Measurements from ENCODE around the gene PIH1D1. TPM values are rescaled to one million over a fixed set of nuclear protein-coding genes. Genes with fewer than 3 reads are reported as not detected.
A peak's percentile ranks its signal among the peaks of the same experiment; 100 is the strongest.

Gene PIH1D1
- total RNA-seq, 2 experiments from 2014 or later: 145 to 151 TPM

- H3K9me3 Mint-ChIP-seq: no peaks in the 10 kb centered on the region
- intact Hi-C loops (cut with DNase I, micrococcal nuclease): loop anchor here in 1 of 2 experiments (5.0 to 10.0 kb wide), 2 partner anchors 110 to 447 kb away; partner anchors contain the start of genes GYS1 and RUVBL2
- POLR2A ChIA-PET: interaction anchor here (1.1 to 1.9 kb wide), 4 partner anchors 11 to 50 kb away, joined by 4 to 6 read pairs (median 4); partner anchors contain the start of gene ALDH16A1
These were observed 9.7 kb downstream of the PIH1D1 start for GRCh38 chr19:49441960-49442350.

GRCh38 chr19:49441210-49441959, 10.2 kb downstream of the PIH1D1 start, which contains the start of gene SLC17A7:
TSS of gene SLC17A7 (minus strand) at chr19:49441527. CDS start at chr19:49441379, 148 bp downstream.
- Mint-ChIP-seq H3K4me1 (ENCODE audit: low read depth) (peaks cover 38% of the 10 kb centered on the region), H3K27me3 (peaks cover 68% of the 10 kb centered on the region), H3K27ac (no peak within 1 kb of the TSS), H3K4me3 (peak within 1 kb of the TSS; percentile 85), H3K9me3 (no peaks in the 10 kb centered on the region), H3K36me3 (ENCODE audit: low read depth) (peaks cover 15% of the 10 kb centered on the region)
- Histone ChIP-seq H3K4me3 (ENCODE audit: low read length) (no peak within 1 kb of the TSS), H3K9me3 (ENCODE audit: control insufficient read depth in 1 of 2, insufficient read depth in 1 of 2, low read length in 2 of 2) (peaks cover 0 to 6% of the 10 kb centered on the region in 2 experiments), H3K36me3 (ENCODE audit: insufficient read depth, low read length) (peaks cover under 1% of the 10 kb centered on the region), H3K4me1 (ENCODE audit: insufficient read depth, low read length) (peaks cover 42% of the 10 kb centered on the region), H3K27me3 (ENCODE audit: control insufficient read depth in 1 of 2, insufficient read depth in 2 of 2, low read length in 2 of 2) (peaks cover 58 to 60% of the 10 kb centered on the region in 2 experiments), H3K27ac (ENCODE audit: low read depth in 1 of 2, low read length in 2 of 2) (no peak within 1 kb of the TSS)
- DNase-seq (peak in 9 of 14 experiments; percentile 28 to 77 (median 41)), ATAC-seq (ENCODE audit: poor library complexity) (no peak)
- POLR2A ChIA-PET: interaction anchor here (1.1 to 1.9 kb wide), 3 partner anchors 12 to 32 kb away, joined by 4 to 6 read pairs (median 5); partner anchors contain the start of gene ALDH16A1
- intact Hi-C loops (cut with DNase I, micrococcal nuclease): loop anchor here in 1 of 2 experiments (5.0 to 10.0 kb wide), 2 partner anchors 109 to 447 kb away; partner anchors contain the start of genes GYS1 and RUVBL2
- CTCF ChIA-PET: interaction anchor here (0.9 to 2.9 kb wide), 4 partner anchors 10 to 50 kb away, joined by 3 to 15 read pairs (median 4); no protein-coding TSS in a partner anchor
- no peak for TF ChIP-seq CTCF (IDR thresholded peaks at IDR 0.05)

More at GRCh38 chr19:49441960-49442350, 9.7 kb downstream of the PIH1D1 start:
- peak in 1 of 14 experiments; percentile 20 for DNase-seq
- Mint-ChIP-seq H3K27me3 (peaks cover 63% of the 10 kb centered on the region), H3K4me3 (peak overlapping the region; percentile 85), H3K36me3 (ENCODE audit: low read depth) (peaks cover 20% of the 10 kb centered on the region), H3K4me1 (ENCODE audit: low read depth) (peaks cover 36% of the 10 kb centered on the region), H3K27ac (no peak overlapping the region)
- Histone ChIP-seq H3K4me1 (ENCODE audit: insufficient read depth, low read length) (peaks cover 36% of the 10 kb centered on the region), H3K27me3 (ENCODE audit: control insufficient read depth in 1 of 2, insufficient read depth in 2 of 2, low read length in 2 of 2) (peaks cover 53 to 54% of the 10 kb centered on the region in 2 experiments), H3K27ac (ENCODE audit: low read depth in 1 of 2, low read length in 2 of 2) (no peak overlapping the region), H3K4me3 (ENCODE audit: low read length) (no peak overlapping the region), H3K9me3 (ENCODE audit: control insufficient read depth in 1 of 2, insufficient read depth in 1 of 2, low read length in 2 of 2) (peaks cover 0 to under 1% of the 10 kb centered on the region in 2 experiments), H3K36me3 (ENCODE audit: insufficient read depth, low read length) (peaks cover 7% of the 10 kb centered on the region)
- no peak for ATAC-seq (ENCODE audit: poor library complexity)
- no peak for TF ChIP-seq CTCF (IDR thresholded peaks at IDR 0.05)
- CTCF ChIA-PET: interaction anchor here (0.9 to 2.9 kb wide), 4 partner anchors 10 to 51 kb away, joined by 3 to 15 read pairs (median 4); no protein-coding TSS in a partner anchor

- no peak for DNase-seq
- ChIA-PET CTCF (interaction anchor here (1.2 to 1.5 kb wide), 2 partner anchors 30 to 49 kb away, joined by 4 read pairs; no protein-coding TSS in a partner anchor), POLR2A (interaction anchor here (1.9 kb wide), 1 partner anchor 31 kb away, joined by 6 read pairs; no protein-coding TSS in a partner anchor)
- Mint-ChIP-seq H3K9me3 (no peaks in the 10 kb centered on the region), H3K27me3 (peaks cover 76% of the 10 kb centered on the region), H3K4me3 (peak overlapping the region; percentile 83), H3K4me1 (ENCODE audit: low read depth) (peaks cover 44% of the 10 kb centered on the region), H3K36me3 (ENCODE audit: low read depth) (peaks cover 8% of the 10 kb centered on the region), H3K27ac (no peak overlapping the region)
- Histone ChIP-seq H3K9me3 (ENCODE audit: control insufficient read depth in 1 of 2, insufficient read depth in 1 of 2, low read length in 2 of 2) (peaks cover 0 to 10% of the 10 kb centered on the region in 2 experiments), H3K27me3 (ENCODE audit: control insufficient read depth in 1 of 2, insufficient read depth in 2 of 2, low read length in 2 of 2) (peaks cover 64 to 65% of the 10 kb centered on the region in 2 experiments), H3K4me1 (ENCODE audit: insufficient read depth, low read length) (peaks cover 44% of the 10 kb centered on the region), H3K4me3 (ENCODE audit: low read length) (no peak overlapping the region), H3K27ac (ENCODE audit: low read depth in 1 of 2, low read length in 2 of 2) (no peak overlapping the region), H3K36me3 (ENCODE audit: insufficient read depth, low read length) (no peaks in the 10 kb centered on the region)
- ATAC-seq (ENCODE audit: poor library complexity): no peak
- intact Hi-C loops (cut with DNase I, micrococcal nuclease): loop anchor here in 1 of 2 experiments (5.0 to 10.0 kb wide), 2 partner anchors 108 to 446 kb away; partner anchors contain the start of genes GYS1 and RUVBL2
- no peak for TF ChIP-seq CTCF (IDR thresholded peaks at IDR 0.05)
These were observed 11.0 kb downstream of the PIH1D1 start for GRCh38 chr19:49440439-49441209.

Measured in CD4-positive, alpha-beta T cell (primary cell).